ENCODE results near the gene EEF2K. TPM values are rescaled to one million over a fixed set of nuclear protein-coding genes. Genes with fewer than 3 reads are reported as not detected.
"Not testable (repeated sequence)": the region's sequence is repeated elsewhere in the genome, so short reads cannot be mapped to it uniquely, and the experiment has no call there.

The EEF2K gene
- total RNA-seq, 1 experiment from 2014 or later: 17.5 TPM

GRCh38 chr16:22297871-22298733 lies 92.0 kb downstream of the EEF2K start:
- Histone ChIP-seq H3K36me3 (ENCODE audit: control insufficient read depth, insufficient read depth, low read length) (no peaks in the 10 kb centered on the region), H3K4me3 (ENCODE audit: low read depth, low read length) (peak overlapping the region; percentile 77), H3K27me3 (replicated peaks; ENCODE audit: control insufficient read depth, insufficient read depth, low read length) (no peaks in the 10 kb centered on the region), H3K4me1 (peaks cover 5% of the 10 kb centered on the region), H3K9me3 (no peaks in the 10 kb centered on the region)
- TSS peak; percentile 96 for BruUV-seq (replicated peaks)
- Mint-ChIP-seq H3K4me3 (ENCODE audit: unreplicated experiment) (peak overlapping the region; percentile 82), H3K4me1 (ENCODE audit: low read depth, unreplicated experiment) (peaks cover 13% of the 10 kb centered on the region), H3K27ac (ENCODE audit: unreplicated experiment) (peak overlapping the region; percentile 83), H3K27me3 (ENCODE audit: insufficient read depth, unreplicated experiment) (no peaks in the 10 kb centered on the region), H3K36me3 (ENCODE audit: insufficient read depth, unreplicated experiment) (peaks cover 45% of the 10 kb centered on the region), H3K9me3 (ENCODE audit: unreplicated experiment) (no peaks in the 10 kb centered on the region)
- peak; percentile 76 for DNase-seq
- POLR2A ChIA-PET: interaction anchor here (1.1 kb wide), 1 partner anchor 77 kb away, joined by 3 read pairs; no protein-coding TSS in a partner anchor
- intact Hi-C loops (cut with micrococcal nuclease; ENCODE audit: unreplicated experiment): loop anchor here (1.0 to 5.0 kb wide), 5 partner anchors 71 to 296 kb away; partner anchors contain the start of genes EEF2K and PDZD9
- CTCF ChIA-PET: interaction anchor here (1.1 kb wide), 1 partner anchor 92 kb away, joined by 5 read pairs; the partner anchor contains the start of gene EEF2K
- no peak for TF ChIP-seq CTCF (IDR thresholded peaks at IDR 0.05; ENCODE audit: insufficient read depth in 1 of 2, low read depth in 1 of 2, low read length in 1 of 2, severe bottlenecking in 1 of 2, unreplicated experiment in 1 of 2)

GRCh38 chr16:22299036-22299435 lies 93.0 kb downstream of the EEF2K start:
- no peaks in the 10 kb centered on the region for H3K27me3 Mint-ChIP-seq (ENCODE audit: insufficient read depth, unreplicated experiment)
- no peaks in the 10 kb centered on the region for H3K36me3 ChIP-seq (ENCODE audit: control insufficient read depth, insufficient read depth, low read length)
- peaks cover 5% of the 10 kb centered on the region for H3K4me1 ChIP-seq
- peaks cover 50% of the 10 kb centered on the region for H3K36me3 Mint-ChIP-seq (ENCODE audit: insufficient read depth, unreplicated experiment)
- CTCF ChIA-PET: interaction anchor here (0.7 to 1.3 kb wide), 2 partner anchors 54 to 1201 kb away, joined by 3 to 5 read pairs; no protein-coding TSS in a partner anchor
- TF ChIP-seq CTCF (IDR thresholded peaks at IDR 0.05; ENCODE audit: insufficient read depth in 1 of 2, low read depth in 1 of 2, low read length in 1 of 2, severe bottlenecking in 1 of 2, unreplicated experiment in 1 of 2): no peak
- POLR2A ChIA-PET: no interaction called here
- peak overlapping the region; percentile 83 for H3K27ac Mint-ChIP-seq (ENCODE audit: unreplicated experiment)
- H3K9me3 ChIP-seq: no peaks in the 10 kb centered on the region
- no peak overlapping the region for H3K4me3 ChIP-seq (ENCODE audit: low read depth, low read length)
- no peaks in the 10 kb centered on the region for H3K27me3 ChIP-seq (replicated peaks; ENCODE audit: control insufficient read depth, insufficient read depth, low read length)
- no TSS peak for BruUV-seq (replicated peaks)
- H3K4me1 Mint-ChIP-seq (ENCODE audit: low read depth, unreplicated experiment): peaks cover 13% of the 10 kb centered on the region
- DNase-seq: no peak
- H3K9me3 Mint-ChIP-seq (ENCODE audit: unreplicated experiment): no peaks in the 10 kb centered on the region
- H3K4me3 Mint-ChIP-seq (ENCODE audit: unreplicated experiment): peak overlapping the region; percentile 82
- intact Hi-C loops (cut with micrococcal nuclease; ENCODE audit: unreplicated experiment): loop anchor here (5.0 kb wide), 1 partner anchor 297 kb away; the partner anchor contains the start of gene PDZD9

GRCh38 chr16:22300427-22301071 lies 94.5 kb downstream of the EEF2K start:
- Histone ChIP-seq H3K4me1 (peaks cover 5% of the 10 kb centered on the region), H3K27me3 (replicated peaks; ENCODE audit: control insufficient read depth, insufficient read depth, low read length) (no peaks in the 10 kb centered on the region), H3K9me3 (no peaks in the 10 kb centered on the region), H3K4me3 (ENCODE audit: low read depth, low read length) (no peak overlapping the region), H3K36me3 (ENCODE audit: control insufficient read depth, insufficient read depth, low read length) (no peaks in the 10 kb centered on the region)
- BruUV-seq (replicated peaks): no TSS peak
- Mint-ChIP-seq H3K36me3 (ENCODE audit: insufficient read depth, unreplicated experiment) (peaks cover 59% of the 10 kb centered on the region), H3K9me3 (ENCODE audit: unreplicated experiment) (no peaks in the 10 kb centered on the region), H3K4me1 (ENCODE audit: low read depth, unreplicated experiment) (peaks cover 13% of the 10 kb centered on the region), H3K27me3 (ENCODE audit: insufficient read depth, unreplicated experiment) (no peaks in the 10 kb centered on the region), H3K4me3 (ENCODE audit: unreplicated experiment) (peak overlapping the region; percentile 16), H3K27ac (ENCODE audit: unreplicated experiment) (no peak overlapping the region)
- intact Hi-C loops (cut with micrococcal nuclease; ENCODE audit: unreplicated experiment): no loop called here
- TF ChIP-seq CTCF (IDR thresholded peaks at IDR 0.05; ENCODE audit: insufficient read depth in 1 of 2, low read depth in 1 of 2, low read length in 1 of 2, severe bottlenecking in 1 of 2, unreplicated experiment in 1 of 2): peak; percentile 39 to 54
- DNase-seq: peak in 1 of 2 experiments; percentile 36
- CTCF ChIA-PET: interaction anchor here (0.6 to 1.3 kb wide), 5 partner anchors 21 to 105 kb away, joined by 3 to 5 read pairs (median 4); no protein-coding TSS in a partner anchor
- POLR2A ChIA-PET: no interaction called here

GRCh38 chr16:22301423-22301822 lies 95.3 kb downstream of the EEF2K start:
- POLR2A ChIA-PET: not testable (repeated sequence)

More at GRCh38 chr16:22301423-22301822, 95.3 kb downstream of the EEF2K start:
- intact Hi-C loops (cut with micrococcal nuclease; ENCODE audit: unreplicated experiment); H3K27me3 ChIP-seq (replicated peaks; ENCODE audit: control insufficient read depth, insufficient read depth, low read length); CTCF ChIA-PET; H3K9me3 Mint-ChIP-seq (ENCODE audit: unreplicated experiment); H3K9me3 ChIP-seq; DNase-seq; H3K4me3 ChIP-seq (ENCODE audit: low read depth, low read length); H3K27me3 Mint-ChIP-seq (ENCODE audit: insufficient read depth, unreplicated experiment); H3K4me3 Mint-ChIP-seq (ENCODE audit: unreplicated experiment); H3K36me3 ChIP-seq (ENCODE audit: control insufficient read depth, insufficient read depth, low read length); BruUV-seq (replicated peaks); H3K27ac Mint-ChIP-seq (ENCODE audit: unreplicated experiment); H3K4me1 ChIP-seq: not testable (repeated sequence)
- Mint-ChIP-seq H3K36me3 (ENCODE audit: insufficient read depth, unreplicated experiment) (peaks cover 59% of the 10 kb centered on the region), H3K4me1 (ENCODE audit: low read depth, unreplicated experiment) (peaks cover 13% of the 10 kb centered on the region)

All from Caco-2 (cell line).